OCI-LY3 (cell line): ENCODE data around the gene KDM5B.
"Not testable (repeated sequence)": the region's sequence is repeated elsewhere in the genome, so short reads cannot be mapped to it uniquely, and the experiment has no call there.

Experiments used
- EZH2phosphoT487 ChIP-seq: fragments of 200-600 bp; shearing (Covaris generic); IDR thresholded peaks from 2 replicates; pipeline ENCODE4 v1.6.1; 2018; ENCODE audit warnings: antibody characterized with exemption, mixed run types, low read depth
- TF ChIP-seq, protein P1 (sequence below): fragments of 200-600, 300-600 bp; sonication (generic); IDR thresholded peaks from 2 replicates; pipeline ENCODE4 v1.5.1; 2014; ENCODE audit warnings: antibody characterized with exemption, low read length, low read depth

DNA sequence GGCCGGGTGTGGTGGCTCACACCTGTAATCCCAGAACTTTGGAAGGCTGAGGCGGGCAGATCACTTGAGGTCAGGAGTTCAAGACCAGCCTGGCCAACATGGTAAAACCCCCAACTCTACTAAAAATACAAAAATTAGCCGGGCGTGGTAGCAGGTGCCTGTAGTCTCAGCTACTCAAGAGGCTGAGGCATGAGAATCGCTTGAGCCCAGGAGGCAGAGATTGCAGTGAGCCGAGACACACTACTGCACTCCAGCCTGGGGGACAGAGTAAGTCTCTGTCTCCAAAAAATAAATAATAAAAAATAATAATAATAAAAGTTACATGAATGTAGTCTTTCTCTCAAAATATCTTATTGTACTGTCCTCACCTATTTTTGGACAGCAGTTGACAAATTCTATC, 13.3 kb downstream of the KDM5B start:
- TF ChIP-seq, protein P1, sequence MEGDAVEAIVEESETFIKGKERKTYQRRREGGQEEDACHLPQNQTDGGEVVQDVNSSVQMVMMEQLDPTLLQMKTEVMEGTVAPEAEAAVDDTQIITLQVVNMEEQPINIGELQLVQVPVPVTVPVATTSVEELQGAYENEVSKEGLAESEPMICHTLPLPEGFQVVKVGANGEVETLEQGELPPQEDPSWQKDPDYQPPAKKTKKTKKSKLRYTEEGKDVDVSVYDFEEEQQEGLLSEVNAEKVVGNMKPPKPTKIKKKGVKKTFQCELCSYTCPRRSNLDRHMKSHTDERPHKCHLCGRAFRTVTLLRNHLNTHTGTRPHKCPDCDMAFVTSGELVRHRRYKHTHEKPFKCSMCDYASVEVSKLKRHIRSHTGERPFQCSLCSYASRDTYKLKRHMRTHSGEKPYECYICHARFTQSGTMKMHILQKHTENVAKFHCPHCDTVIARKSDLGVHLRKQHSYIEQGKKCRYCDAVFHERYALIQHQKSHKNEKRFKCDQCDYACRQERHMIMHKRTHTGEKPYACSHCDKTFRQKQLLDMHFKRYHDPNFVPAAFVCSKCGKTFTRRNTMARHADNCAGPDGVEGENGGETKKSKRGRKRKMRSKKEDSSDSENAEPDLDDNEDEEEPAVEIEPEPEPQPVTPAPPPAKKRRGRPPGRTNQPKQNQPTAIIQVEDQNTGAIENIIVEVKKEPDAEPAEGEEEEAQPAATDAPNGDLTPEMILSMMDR, result not testable (repeated sequence)
- TF ChIP-seq EZH2phosphoT487, result not testable (repeated sequence)
